ENCODE results near the gene LRRC28. TPM values are rescaled to one million over a fixed set of nuclear protein-coding genes. Genes with fewer than 3 reads are reported as not detected.

LRRC28 gene
- total and polyA plus RNA-seq, 10 of the 15 experiments (the other 5 are each of a cell fraction or from before 2014, with no cell fraction given), result 21.3 to 54.9 (median 27.7) TPM

GRCh38 chr15:99440029-99440428 lies 188.7 kb downstream of the LRRC28 start:
- no peak for FAIRE-seq
- SMC1A ChIA-PET (ENCODE audit: uncharacterized antibody, unreplicated experiment), result no interaction called here
- no peaks in the 10 kb centered on the region for H4K20me1 ChIP-seq (ENCODE audit: control insufficient read depth, insufficient read depth)
- WGBS (ENCODE audit: insufficient coverage, insufficient replicate concordance, low lambda C conversion rate, missing lambda C conversion rate), result 74% methylated on average over 9 of the region's 9 CpGs
- H3K9ac ChIP-seq (ENCODE audit: control insufficient read depth, insufficient read depth, low read length), result no peak overlapping the region
- no TSS peak for BruUV-seq (replicated peaks)
- no peaks in the 10 kb centered on the region for H3K36me3 ChIP-seq (ENCODE audit: control insufficient read depth in 2 of 2, insufficient read depth in 2 of 2, low read length in 1 of 2)
- H3K27ac ChIP-seq (ENCODE audit: control insufficient read depth, insufficient read depth), result no peak overlapping the region
- peaks cover 9% of the 10 kb centered on the region for H3K4me1 ChIP-seq (ENCODE audit: control insufficient read depth, insufficient read depth, low read length)
- H3K4me2 ChIP-seq (ENCODE audit: control insufficient read depth, insufficient read depth), result no peak overlapping the region
- H3K4me3 ChIP-seq, result no peak overlapping the region
- POLR2A ChIA-PET, result no interaction called here
- no peaks in the 10 kb centered on the region for H3K79me2 ChIP-seq (ENCODE audit: control insufficient read depth, insufficient read depth, low read length)
- CTCF ChIA-PET, result no interaction called here
- no peak for DNase-seq (ENCODE audit: low read depth, low spot score)
- intact Hi-C loops (cut with micrococcal nuclease; ENCODE audit: unreplicated experiment), result no loop called here
- peaks cover 0 to 1% of the 10 kb centered on the region in 2 experiments; a peak in 1 of 4 replicates for H3K27me3 ChIP-seq (replicated peaks in 1 of 2; ENCODE audit: control insufficient read depth in 2 of 2, insufficient read depth in 2 of 2, low read length in 1 of 2)
- in situ Hi-C loops (cut with MboI), result no loop called here
- no peak for ATAC-seq
- no peaks in the 10 kb centered on the region for H3K9me3 ChIP-seq (replicated peaks; ENCODE audit: control insufficient read depth, insufficient read depth, low read length)
- H2AFZ ChIP-seq (ENCODE audit: control insufficient read depth, low read depth, low read length), result no peak overlapping the region
- RAD21 ChIA-PET (ENCODE audit: unreplicated experiment), result no interaction called here
- TF ChIP-seq CUX1 (IDR thresholded peaks at IDR 0.05; ENCODE audit: insufficient replicate concordance, low read depth, low read length) (no peak), KLF5 (IDR thresholded peaks at IDR 0.05; ENCODE audit: partially characterized antibody) (no peak), JUNB (IDR thresholded peaks at IDR 0.05) (no peak), RUNX3 (IDR thresholded peaks at IDR 0.05; ENCODE audit: low read length) (no peak), PRDM15 (CRISPR knock-in tag; IDR thresholded peaks at IDR 0.05) (no peak), CREM (IDR thresholded peaks at IDR 0.05; ENCODE audit: low read depth) (no peak), ZNF592 (IDR thresholded peaks at IDR 0.05) (no peak), CTCF (IDR thresholded peaks at IDR 0.05 in 2 of 3, conservative IDR thresholded peaks at IDR 0.05 in 1 of 3; ENCODE audit: control insufficient read depth in 2 of 3, extremely low read depth in 1 of 3, insufficient read depth in 1 of 3, low read depth in 3 of 3, low read length in 3 of 3) (no peak)
